ENCODE measurements around the gene CDC123. TPM values are rescaled to one million over a fixed set of nuclear protein-coding genes. Genes with fewer than 3 reads are reported as not detected.

CDC123 gene
- total and polyA plus RNA-seq, 2 donors, result 50.7 to 122 TPM

DNA sequence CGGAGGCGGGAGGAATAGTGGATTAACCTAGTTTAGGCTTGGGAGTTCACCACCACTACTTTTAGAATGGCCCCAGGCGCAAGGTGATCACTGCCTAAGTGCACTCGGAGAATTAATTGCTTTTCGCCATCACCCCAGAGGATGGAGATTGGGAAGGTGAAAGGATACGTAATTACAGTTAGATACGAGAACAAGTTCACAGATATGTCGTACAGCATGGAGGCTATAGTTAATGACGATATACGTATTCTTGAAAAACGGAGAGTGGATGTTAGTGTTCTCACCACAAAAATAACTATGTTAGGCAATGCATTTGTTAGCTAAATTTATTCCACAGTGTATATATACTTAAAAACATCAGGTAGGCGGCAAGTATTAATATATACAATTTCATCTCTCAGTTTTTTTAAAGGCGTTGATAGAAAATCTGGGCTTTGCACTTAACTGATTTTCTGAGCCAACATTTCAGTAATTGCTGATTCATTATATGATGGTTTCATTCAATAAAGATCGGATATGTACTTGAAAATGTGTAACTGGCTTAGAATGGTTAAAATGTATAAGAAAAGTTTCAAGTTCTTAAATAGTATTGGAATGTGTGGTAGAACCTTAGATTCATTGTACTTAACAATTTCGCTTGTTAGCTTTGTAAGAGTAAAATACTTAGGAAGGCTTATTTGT is 683 bp downstream of the CDC123 start:
- H3K9me3 ChIP-seq (ENCODE audit: control insufficient read depth in 2 of 2, insufficient read depth in 1 of 2, low read length in 1 of 2), result no peaks in the 10 kb centered on the region
- WGBS, result 12% methylated on average over 15 of the region's 15 CpGs
- no peaks in the 10 kb centered on the region for H3K27me3 ChIP-seq (ENCODE audit: control insufficient read depth in 2 of 2, insufficient read depth in 1 of 2, low read length in 1 of 2)
- peak overlapping the region; percentile 95 for H3K27ac ChIP-seq (ENCODE audit: low read depth in 1 of 2, low read length in 1 of 2)
- H3K4me1 ChIP-seq (ENCODE audit: control insufficient read depth in 2 of 2, insufficient read depth in 2 of 2, low read length in 2 of 2), result peaks cover 19 to 24% of the 10 kb centered on the region in 2 donors
- no peak for DNase-seq (ENCODE audit: low read depth in 6 of 9, low spot score in 9 of 9)
- peaks cover 6 to 13% of the 10 kb centered on the region in 2 donors for H3K36me3 ChIP-seq (ENCODE audit: control insufficient read depth in 2 of 2, insufficient read depth in 2 of 2, low read length in 1 of 2)
- peak overlapping the region; percentile 78 to 86 for H3K4me3 ChIP-seq (ENCODE audit: low read length in 2 of 2)

- no peak for DNase-seq (ENCODE audit: low read depth in 6 of 9, low spot score in 9 of 9)
- peaks cover 29 to 36% of the 10 kb centered on the region in 2 donors for H3K4me1 ChIP-seq (ENCODE audit: control insufficient read depth in 2 of 2, insufficient read depth in 2 of 2, low read length in 2 of 2)
- no peak overlapping the region for H3K4me3 ChIP-seq (ENCODE audit: low read length in 2 of 2)
- H3K36me3 ChIP-seq (ENCODE audit: control insufficient read depth in 2 of 2, insufficient read depth in 2 of 2, low read length in 1 of 2), result peaks cover 9 to 19% of the 10 kb centered on the region in 2 donors
- H3K27me3 ChIP-seq (ENCODE audit: control insufficient read depth in 2 of 2, insufficient read depth in 1 of 2, low read length in 1 of 2), result no peaks in the 10 kb centered on the region
- 91% methylated on average over 2 of the region's 2 CpGs for WGBS
- no peak overlapping the region for H3K27ac ChIP-seq (ENCODE audit: low read depth in 1 of 2, low read length in 1 of 2)
- H3K9me3 ChIP-seq (ENCODE audit: control insufficient read depth in 2 of 2, insufficient read depth in 1 of 2, low read length in 1 of 2), result no peaks in the 10 kb centered on the region
Observed at GRCh38 chr10:12198156-12198555, 2.2 kb downstream of the CDC123 start.

- H3K4me1 ChIP-seq (ENCODE audit: control insufficient read depth in 2 of 2, insufficient read depth in 2 of 2, low read length in 2 of 2), result peaks cover 20 to 27% of the 10 kb centered on the region in 2 donors
- H3K27ac ChIP-seq (ENCODE audit: low read depth in 1 of 2, low read length in 1 of 2), result no peak overlapping the region
- WGBS, result 97% methylated on average over 5 of the region's 5 CpGs
- no peaks in the 10 kb centered on the region for H3K9me3 ChIP-seq (ENCODE audit: control insufficient read depth in 2 of 2, insufficient read depth in 1 of 2, low read length in 1 of 2)
- no peak overlapping the region for H3K4me3 ChIP-seq (ENCODE audit: low read length in 2 of 2)
- H3K27me3 ChIP-seq (ENCODE audit: control insufficient read depth in 2 of 2, insufficient read depth in 1 of 2, low read length in 1 of 2), result no peaks in the 10 kb centered on the region
- peaks cover 9 to 38% of the 10 kb centered on the region in 2 donors for H3K36me3 ChIP-seq (ENCODE audit: control insufficient read depth in 2 of 2, insufficient read depth in 2 of 2, low read length in 1 of 2)
- DNase-seq (ENCODE audit: low read depth in 6 of 9, low spot score in 9 of 9), result no peak
Observed at GRCh38 chr10:12200850-12201249, 4.9 kb downstream of the CDC123 start.

DNA sequence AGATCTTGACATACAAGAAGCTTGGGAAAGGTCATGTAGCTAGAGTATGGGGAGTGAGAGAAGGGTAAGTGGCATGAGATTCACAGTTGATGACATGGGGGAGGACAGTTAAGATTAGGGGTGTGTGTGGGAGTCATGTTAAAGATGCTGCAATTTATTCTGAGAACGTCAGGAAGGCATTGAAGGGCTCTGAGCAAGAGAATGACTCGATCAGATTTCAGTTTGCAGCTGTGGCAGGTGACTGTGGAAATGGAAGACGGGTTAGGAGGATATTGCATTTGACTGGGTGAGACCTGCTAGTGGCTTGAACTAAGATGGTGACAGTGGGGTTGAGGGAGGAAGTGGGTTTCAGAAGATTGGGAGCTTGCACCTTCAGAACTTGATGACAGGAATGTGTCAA is 5.6 kb downstream of the CDC123 start:
- Histone ChIP-seq H3K27me3 (ENCODE audit: control insufficient read depth in 2 of 2, insufficient read depth in 1 of 2, low read length in 1 of 2) (no peaks in the 10 kb centered on the region), H3K4me1 (ENCODE audit: control insufficient read depth in 2 of 2, insufficient read depth in 2 of 2, low read length in 2 of 2) (peaks cover 20 to 27% of the 10 kb centered on the region in 2 donors), H3K36me3 (ENCODE audit: control insufficient read depth in 2 of 2, insufficient read depth in 2 of 2, low read length in 1 of 2) (peaks cover 9 to 38% of the 10 kb centered on the region in 2 donors), H3K27ac (ENCODE audit: low read depth in 1 of 2, low read length in 1 of 2) (peak overlapping the region in 1 of 2 donors; percentile 55), H3K9me3 (ENCODE audit: control insufficient read depth in 2 of 2, insufficient read depth in 1 of 2, low read length in 1 of 2) (no peaks in the 10 kb centered on the region), H3K4me3 (ENCODE audit: low read length in 2 of 2) (no peak overlapping the region)
- DNase-seq (ENCODE audit: low read depth in 6 of 9, low spot score in 9 of 9), result peak in 4 of 9 donors; percentile 21 to 81 (median 58)
- WGBS, result 27% methylated on average over 3 of the region's 3 CpGs

GRCh38 chr10:12202226-12202625 is 6.2 kb downstream of the CDC123 start:
- no peak overlapping the region for H3K4me3 ChIP-seq (ENCODE audit: low read length in 2 of 2)
- no peaks in the 10 kb centered on the region for H3K27me3 ChIP-seq (ENCODE audit: control insufficient read depth in 2 of 2, insufficient read depth in 1 of 2, low read length in 1 of 2)
- DNase-seq (ENCODE audit: low read depth in 6 of 9, low spot score in 9 of 9), result peak in 4 of 9 donors; percentile 19 to 65 (median 45)
- H3K4me1 ChIP-seq (ENCODE audit: control insufficient read depth in 2 of 2, insufficient read depth in 2 of 2, low read length in 2 of 2), result peaks cover 20 to 26% of the 10 kb centered on the region in 2 donors
- H3K27ac ChIP-seq (ENCODE audit: low read depth in 1 of 2, low read length in 1 of 2), result peak overlapping the region in 1 of 2 donors; percentile 4
- no peaks in the 10 kb centered on the region for H3K9me3 ChIP-seq (ENCODE audit: control insufficient read depth in 2 of 2, insufficient read depth in 1 of 2, low read length in 1 of 2)
- 30% methylated on average over 5 of the region's 5 CpGs for WGBS
- peaks cover 9 to 38% of the 10 kb centered on the region in 2 donors for H3K36me3 ChIP-seq (ENCODE audit: control insufficient read depth in 2 of 2, insufficient read depth in 2 of 2, low read length in 1 of 2)

- 82% methylated on average over 3 of the region's 3 CpGs for WGBS
- no peaks in the 10 kb centered on the region for H3K27me3 ChIP-seq (ENCODE audit: control insufficient read depth in 2 of 2, insufficient read depth in 1 of 2, low read length in 1 of 2)
- no peak overlapping the region for H3K4me3 ChIP-seq (ENCODE audit: low read length in 2 of 2)
- H3K9me3 ChIP-seq (ENCODE audit: control insufficient read depth in 2 of 2, insufficient read depth in 1 of 2, low read length in 1 of 2), result no peaks in the 10 kb centered on the region
- DNase-seq (ENCODE audit: low read depth in 6 of 9, low spot score in 9 of 9), result no peak
- H3K27ac ChIP-seq (ENCODE audit: low read depth in 1 of 2, low read length in 1 of 2), result no peak overlapping the region
- peaks cover 20 to 21% of the 10 kb centered on the region in 2 donors for H3K4me1 ChIP-seq (ENCODE audit: control insufficient read depth in 2 of 2, insufficient read depth in 2 of 2, low read length in 2 of 2)
- peaks cover 18 to 45% of the 10 kb centered on the region in 2 donors for H3K36me3 ChIP-seq (ENCODE audit: control insufficient read depth in 2 of 2, insufficient read depth in 2 of 2, low read length in 1 of 2)
Observed at GRCh38 chr10:12205082-12205481, 9.1 kb downstream of the CDC123 start.

GRCh38 chr10:12207114-12207513 is 11.1 kb downstream of the CDC123 start:
- WGBS, result 91% methylated on average over 3 of the region's 3 CpGs
- H3K36me3 ChIP-seq (ENCODE audit: control insufficient read depth in 2 of 2, insufficient read depth in 2 of 2, low read length in 1 of 2), result peaks cover 20 to 60% of the 10 kb centered on the region in 2 donors
- no peaks in the 10 kb centered on the region for H3K27me3 ChIP-seq (ENCODE audit: control insufficient read depth in 2 of 2, insufficient read depth in 1 of 2, low read length in 1 of 2)

DNA sequence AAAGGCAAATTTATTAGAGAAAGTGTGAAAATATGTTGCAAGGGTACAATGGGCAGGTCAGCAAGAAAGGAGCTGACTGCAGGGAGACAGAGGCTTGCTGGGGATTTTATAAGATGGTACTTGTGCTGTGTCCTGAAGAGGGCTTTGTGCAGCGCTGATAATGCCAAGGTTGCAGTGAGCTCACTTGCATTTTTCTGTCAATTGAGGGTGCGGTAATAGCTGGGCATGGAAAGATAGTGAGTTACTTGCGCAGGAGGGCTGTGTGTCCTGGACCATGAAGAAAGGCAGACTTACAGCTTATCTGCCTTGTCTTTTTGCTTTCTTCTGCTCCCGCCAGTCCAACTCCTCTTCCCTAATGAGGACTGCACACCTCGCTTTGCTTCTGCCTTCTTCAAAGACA is 12.5 kb downstream of the CDC123 start:
- peaks cover 18 to 61% of the 10 kb centered on the region in 2 donors for H3K36me3 ChIP-seq (ENCODE audit: control insufficient read depth in 2 of 2, insufficient read depth in 2 of 2, low read length in 1 of 2)
- no peak for DNase-seq (ENCODE audit: low read depth in 6 of 9, low spot score in 9 of 9)
- no peak overlapping the region for H3K27ac ChIP-seq (ENCODE audit: low read depth in 1 of 2, low read length in 1 of 2)
- H3K9me3 ChIP-seq (ENCODE audit: control insufficient read depth in 2 of 2, insufficient read depth in 1 of 2, low read length in 1 of 2), result peaks cover 0 to 5% of the 10 kb centered on the region in 2 donors
- H3K27me3 ChIP-seq (ENCODE audit: control insufficient read depth in 2 of 2, insufficient read depth in 1 of 2, low read length in 1 of 2), result no peaks in the 10 kb centered on the region
- no peak overlapping the region for H3K4me3 ChIP-seq (ENCODE audit: low read length in 2 of 2)
- WGBS, result 95% methylated on average over 5 of the region's 5 CpGs
- no peaks in the 10 kb centered on the region for H3K4me1 ChIP-seq (ENCODE audit: control insufficient read depth in 2 of 2, insufficient read depth in 2 of 2, low read length in 2 of 2)

More at GRCh38 chr10:12207114-12207513, 11.1 kb downstream of the CDC123 start:
- Histone ChIP-seq H3K4me3 (ENCODE audit: low read length in 2 of 2) (no peak overlapping the region), H3K27ac (ENCODE audit: low read depth in 1 of 2, low read length in 1 of 2) (no peak overlapping the region), H3K4me1 (ENCODE audit: control insufficient read depth in 2 of 2, insufficient read depth in 2 of 2, low read length in 2 of 2) (peaks cover 6 to 10% of the 10 kb centered on the region in 2 donors), H3K9me3 (ENCODE audit: control insufficient read depth in 2 of 2, insufficient read depth in 1 of 2, low read length in 1 of 2) (peaks cover 0 to 5% of the 10 kb centered on the region in 2 donors)
- DNase-seq (ENCODE audit: low read depth in 6 of 9, low spot score in 9 of 9), result no peak

- no peak for DNase-seq (ENCODE audit: low read depth in 6 of 9, low spot score in 9 of 9)
- Histone ChIP-seq H3K4me3 (ENCODE audit: low read length in 2 of 2) (no peak overlapping the region), H3K9me3 (ENCODE audit: control insufficient read depth in 2 of 2, insufficient read depth in 1 of 2, low read length in 1 of 2) (peaks cover 0 to 5% of the 10 kb centered on the region in 2 donors), H3K27ac (ENCODE audit: low read depth in 1 of 2, low read length in 1 of 2) (no peak overlapping the region), H3K4me1 (ENCODE audit: control insufficient read depth in 2 of 2, insufficient read depth in 2 of 2, low read length in 2 of 2) (no peaks in the 10 kb centered on the region), H3K36me3 (ENCODE audit: control insufficient read depth in 2 of 2, insufficient read depth in 2 of 2, low read length in 1 of 2) (peaks cover 18 to 61% of the 10 kb centered on the region in 2 donors), H3K27me3 (ENCODE audit: control insufficient read depth in 2 of 2, insufficient read depth in 1 of 2, low read length in 1 of 2) (no peaks in the 10 kb centered on the region)
- 91% methylated on average over 3 of the region's 3 CpGs for WGBS
Observed at GRCh38 chr10:12212454-12212853, 16.5 kb downstream of the CDC123 start.

All from thymus (tissue), 11 donors.